Astrocyte (in vitro differentiated cells and primary cell): Measurements from ENCODE around the gene PPP6R3. TPM values are rescaled to one million over a fixed set of nuclear protein-coding genes. Genes with fewer than 3 reads are reported as not detected.
"Not testable (repeated sequence)": the region's sequence is repeated elsewhere in the genome, so short reads cannot be mapped to it uniquely, and the experiment has no call there.

ENCODE experiments used
- DNase-seq: peaks from one replicate; pipeline ENCODE4 v3.0.0-alpha.2; 2010; ENCODE audit warnings: low read depth
- FAIRE-seq: peaks from 2 replicates; lab custom pipeline; 2011; peaks lifted over from hg19 to GRCh38; lab: Jason Lieb, UNC
- H2AFZ ChIP-seq: 2 replicates; pipeline ENCODE4 v1.6.0; 2012; ENCODE audit warnings: low read depth, low read length, inconsistent platforms
- H3K27ac ChIP-seq: 2 replicates; pipeline ENCODE4 v1.5.1; 2011; ENCODE audit warnings: low read depth, low read length, inconsistent platforms
- H3K27me3 ChIP-seq: 2 replicates; pipeline ENCODE4 v1.6.0; 2011; ENCODE audit warnings: low read length, inconsistent platforms; ENCODE audit not compliant: insufficient read depth
- H3K36me3 ChIP-seq: 2 replicates; pipeline ENCODE4 v1.5.1; 2011; ENCODE audit warnings: low read length, inconsistent platforms; ENCODE audit not compliant: insufficient read depth
- H3K4me1 ChIP-seq: 2 replicates; pipeline ENCODE4 v1.5.1; 2011; ENCODE audit warnings: low read length, inconsistent platforms; ENCODE audit not compliant: insufficient read depth
- H3K4me2 ChIP-seq: 2 replicates; pipeline ENCODE4 v1.6.0; 2012; ENCODE audit warnings: low read length, inconsistent platforms
- H3K4me3 ChIP-seq: 2 replicates; pipeline ENCODE4 v1.5.1; 2011; ENCODE audit warnings: low read depth, mild to moderate bottlenecking, low read length, inconsistent platforms; ENCODE audit not compliant: insufficient read depth
- H3K79me2 ChIP-seq: 2 replicates; pipeline ENCODE4 v1.6.0; 2012; ENCODE audit warnings: mild to moderate bottlenecking, low read length, inconsistent platforms; ENCODE audit not compliant: insufficient read depth
- H3K9ac ChIP-seq: 2 replicates; pipeline ENCODE4 v1.6.0; 2012; ENCODE audit warnings: mild to moderate bottlenecking, low read length, inconsistent platforms
- H3K9me3 ChIP-seq: 2 replicates; pipeline ENCODE4 v1.5.1; 2012; ENCODE audit warnings: low read depth, mild to moderate bottlenecking, low read length, inconsistent platforms; ENCODE audit not compliant: insufficient read depth
- H4K20me1 ChIP-seq: 2 replicates; pipeline ENCODE4 v1.6.0; 2012; ENCODE audit warnings: low read length, inconsistent platforms; ENCODE audit not compliant: insufficient read depth
- H3K27ac Mint-ChIP-seq: one replicate; pipeline ENCODE4 v1.8.0; 2021; ENCODE audit warnings: mild to moderate bottlenecking, mixed read lengths; ENCODE audit not compliant: unreplicated experiment
- H3K27me3 Mint-ChIP-seq: one replicate; pipeline ENCODE4 v1.8.0; 2021; ENCODE audit warnings: low read depth, mixed read lengths; ENCODE audit not compliant: unreplicated experiment
- H3K36me3 Mint-ChIP-seq: one replicate; pipeline ENCODE4 v1.8.0; 2021; ENCODE audit warnings: low read depth, mixed read lengths; ENCODE audit not compliant: unreplicated experiment
- H3K4me1 Mint-ChIP-seq: one replicate; pipeline ENCODE4 v1.8.0; 2021; ENCODE audit warnings: low read depth, mixed read lengths; ENCODE audit not compliant: unreplicated experiment
- H3K4me3 Mint-ChIP-seq: one replicate; pipeline ENCODE4 v1.8.0; 2021; ENCODE audit warnings: mild to moderate bottlenecking, moderate library complexity, mixed read lengths; ENCODE audit not compliant: unreplicated experiment
- H3K9me3 Mint-ChIP-seq: one replicate; pipeline ENCODE4 v1.8.0; 2021; ENCODE audit warnings: mild to moderate bottlenecking, mixed read lengths; ENCODE audit not compliant: unreplicated experiment
- CTCF ChIP-seq: IDR thresholded peaks from 2 replicates; pipeline ENCODE4 v1.5.1; 2011; ENCODE audit warnings: low read depth, mild to moderate bottlenecking, inconsistent platforms, low read length, moderate library complexity; ENCODE audit not compliant: insufficient read depth
- EZH2 ChIP-seq: IDR thresholded peaks from 2 replicates; pipeline ENCODE4 v1.6.1; 2012; ENCODE audit warnings: mild to moderate bottlenecking, low read length, inconsistent platforms; ENCODE audit not compliant: insufficient read depth
- total RNA-seq: library from RNA; stranded (reverse); gene quantifications from 2 replicates; pipeline ENCODE4 v1.2.1, GENCODE V29; 2021

Gene PPP6R3
- total RNA-seq, 1 donor from 2014 or later = 97.8 TPM

DNA sequence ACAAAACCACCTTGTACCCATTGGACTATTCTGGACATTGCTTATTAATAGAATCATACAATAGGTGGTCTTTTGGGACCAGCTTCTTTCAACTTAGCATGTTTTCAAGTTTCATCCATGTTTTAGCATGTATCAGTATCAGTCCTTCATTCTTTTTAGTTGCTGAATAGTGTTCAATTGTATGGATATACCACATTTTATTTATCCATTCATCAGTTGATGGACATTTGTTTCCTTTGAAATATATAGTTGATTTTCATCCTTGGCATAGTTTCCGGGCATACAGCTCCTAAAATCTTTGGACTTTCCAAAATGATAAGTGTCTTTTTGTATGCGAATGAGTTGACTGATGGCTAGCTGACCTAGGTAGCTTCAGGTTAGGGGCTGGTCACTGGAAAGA lies 12.2 kb downstream of the PPP6R3 start:
- H3K27me3 Mint-ChIP-seq = no peaks in the 10 kb centered on the region
- H3K4me1 Mint-ChIP-seq = peaks cover 60% of the 10 kb centered on the region

DNA sequence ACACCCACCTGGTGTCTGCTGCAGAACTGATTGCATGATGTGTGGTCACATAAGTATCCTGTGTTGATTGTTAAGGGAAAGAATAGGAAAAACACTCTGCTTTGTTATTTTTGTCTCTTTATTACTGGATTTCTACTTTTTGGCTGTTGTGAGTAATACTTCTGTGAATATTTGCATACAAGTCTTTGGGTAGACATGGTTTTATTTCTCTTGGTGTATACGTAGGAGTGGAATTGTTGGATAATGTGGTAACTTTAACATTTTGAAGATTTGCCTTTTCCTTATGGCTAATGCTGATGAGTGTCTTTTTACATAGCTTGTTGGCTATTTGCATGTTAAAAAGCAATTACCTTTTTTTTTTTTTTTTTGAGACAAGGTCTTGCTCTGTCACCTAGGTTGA lies 13.1 kb downstream of the PPP6R3 start:
- Histone ChIP-seq H3K9ac (no peak overlapping the region), H3K4me2 (no peak overlapping the region), H2AFZ (no peak overlapping the region), H3K4me3 (no peak overlapping the region), H3K79me2 (peaks cover 87% of the 10 kb centered on the region), H3K4me1 (peaks cover 26% of the 10 kb centered on the region), H3K36me3 (no peaks in the 10 kb centered on the region), H3K27me3 (no peaks in the 10 kb centered on the region), H4K20me1 (peaks cover 81% of the 10 kb centered on the region), H3K27ac (no peak overlapping the region), H3K9me3 (no peaks in the 10 kb centered on the region)
- Mint-ChIP-seq H3K36me3 (peaks cover 6% of the 10 kb centered on the region), H3K9me3 (no peaks in the 10 kb centered on the region), H3K27ac (peak overlapping the region; percentile 80), H3K4me3 (peak overlapping the region; percentile 40), H3K4me1 (peaks cover 52% of the 10 kb centered on the region), H3K27me3 (no peaks in the 10 kb centered on the region)
- DNase-seq (no peak), FAIRE-seq (no peak)
- TF ChIP-seq EZH2 (no peak), CTCF (no peak)

More for the DNA sequence above, 12.2 kb downstream of the PPP6R3 start:
- FAIRE-seq (no peak), DNase-seq (no peak)
- H3K79me2 ChIP-seq = peaks cover 87% of the 10 kb centered on the region
- TF ChIP-seq CTCF (no peak), EZH2 (no peak)
- peaks cover 26% of the 10 kb centered on the region for H3K4me1 ChIP-seq
- no peaks in the 10 kb centered on the region for H3K9me3 Mint-ChIP-seq
- no peak overlapping the region for H3K4me3 Mint-ChIP-seq
- no peak overlapping the region for H3K4me2 ChIP-seq
- H3K4me3 ChIP-seq = no peak overlapping the region
- H4K20me1 ChIP-seq = peaks cover 80% of the 10 kb centered on the region
- H3K36me3 ChIP-seq = no peaks in the 10 kb centered on the region
- H2AFZ ChIP-seq = no peak overlapping the region
- H3K27me3 ChIP-seq = no peaks in the 10 kb centered on the region
- peak overlapping the region; percentile 54 for H3K9ac ChIP-seq
- peak overlapping the region; percentile 80 for H3K27ac Mint-ChIP-seq
- H3K36me3 Mint-ChIP-seq = peaks cover 6% of the 10 kb centered on the region
- peak overlapping the region; percentile 86 for H3K27ac ChIP-seq
- no peaks in the 10 kb centered on the region for H3K9me3 ChIP-seq

- H3K9me3 ChIP-seq, DNase-seq, H3K27me3 Mint-ChIP-seq, H3K4me2 ChIP-seq, H3K27ac Mint-ChIP-seq, H3K9me3 Mint-ChIP-seq, H3K4me3 Mint-ChIP-seq, H3K36me3 ChIP-seq, H3K4me3 ChIP-seq, H3K27me3 ChIP-seq, H3K27ac ChIP-seq, H2AFZ ChIP-seq, H3K9ac ChIP-seq, FAIRE-seq: not testable (repeated sequence)
- Histone ChIP-seq H3K4me1 (peaks cover 22% of the 10 kb centered on the region), H3K79me2 (peaks cover 87% of the 10 kb centered on the region), H4K20me1 (peaks cover 81% of the 10 kb centered on the region)
- Mint-ChIP-seq H3K36me3 (peaks cover 12% of the 10 kb centered on the region), H3K4me1 (peaks cover 33% of the 10 kb centered on the region)
Measured at GRCh38 chr11:68475626-68476025, 15.1 kb downstream of the PPP6R3 start.
